Activated naive CD8-positive, alpha-beta T cell treated with anti-CD3 and anti-CD28 coated beads, Interleukin-2, amount 10 ng/mL, durations not matched to agents 7 days and 5 days (primary cell): ENCODE data around the gene LPIN2. TPM values are rescaled to one million over a fixed set of nuclear protein-coding genes. Genes with fewer than 3 reads are reported as not detected.

Experiments used
- ATAC-seq: fragments of 150-1000 bp; cut with Tn5 transposase; one replicate; pipeline ENCODE4 v1.10.0; 2021; ENCODE audit warnings: low read depth, moderate library complexity
- POLR2A ChIA-PET: fragments of 350-600 bp; sonication (Branson Sonifier 250); formaldehyde crosslinking; loops from one replicate; lab custom pipeline; 2021; ENCODE audit warnings: antibody characterized with exemption; lab: Charles Lee
- DNase-seq: peaks from one replicate; pipeline ENCODE4 v3.0.0; 2021
- H3K27ac Mint-ChIP-seq: one replicate; pipeline ENCODE4 v1.8.0; 2022; ENCODE audit warnings: mild to moderate bottlenecking, mixed read lengths
- H3K27me3 Mint-ChIP-seq: one replicate; pipeline ENCODE4 v1.8.0; 2022; ENCODE audit warnings: mild to moderate bottlenecking, moderate library complexity, mixed read lengths
- H3K36me3 Mint-ChIP-seq: one replicate; pipeline ENCODE4 v1.8.0; 2021; ENCODE audit warnings: mild to moderate bottlenecking, mixed read lengths
- H3K4me1 Mint-ChIP-seq: one replicate; pipeline ENCODE4 v1.8.0; 2021; ENCODE audit warnings: mixed read lengths
- H3K4me3 Mint-ChIP-seq: one replicate; pipeline ENCODE4 v1.8.0; 2022; ENCODE audit warnings: mild to moderate bottlenecking, moderate library complexity, mixed read lengths
- H3K9me3 Mint-ChIP-seq: one replicate; pipeline ENCODE4 v1.8.0; 2021; ENCODE audit warnings: mixed read lengths
- total RNA-seq, 2 experiments: library from RNA; stranded (reverse); gene quantifications; one replicate each; pipeline ENCODE4 v1.2.3, GENCODE V29; 2021

The LPIN2 gene
- total RNA-seq, 2 experiments from 2014 or later, result 91.0 to 93.9 TPM

- H3K4me1 Mint-ChIP-seq, result peaks cover 84% of the 10 kb centered on the region
- H3K27ac Mint-ChIP-seq, result peak overlapping the region; percentile 87
- no peaks in the 10 kb centered on the region for H3K9me3 Mint-ChIP-seq
- no peak for ATAC-seq
- H3K4me3 Mint-ChIP-seq, result peak overlapping the region; percentile 64
- no peaks in the 10 kb centered on the region for H3K27me3 Mint-ChIP-seq
- POLR2A ChIA-PET, result interaction anchor here (0.8 to 6.7 kb wide), 4 partner anchors 9 to 280 kb away, joined by 3 to 104 read pairs (median 20); no protein-coding TSS in a partner anchor
- H3K36me3 Mint-ChIP-seq, result peaks cover 14% of the 10 kb centered on the region
- DNase-seq, result no peak
These were observed 44.3 kb downstream of the LPIN2 start for GRCh38 chr18:2968606-2969005.

- H3K9me3 Mint-ChIP-seq, result no peaks in the 10 kb centered on the region
- H3K36me3 Mint-ChIP-seq, result peaks cover 18% of the 10 kb centered on the region
- no peak for DNase-seq
- H3K4me1 Mint-ChIP-seq, result peaks cover 86% of the 10 kb centered on the region
- peak overlapping the region; percentile 87 for H3K27ac Mint-ChIP-seq
- peak overlapping the region; percentile 64 for H3K4me3 Mint-ChIP-seq
- POLR2A ChIA-PET, result interaction anchor here (1.6 to 6.7 kb wide), 2 partner anchors 8 to 11 kb away, joined by 4 to 104 read pairs; no protein-coding TSS in a partner anchor
- no peak for ATAC-seq
- H3K27me3 Mint-ChIP-seq, result no peaks in the 10 kb centered on the region
These were observed 45.1 kb downstream of the LPIN2 start for GRCh38 chr18:2967820-2968219.

- H3K27ac Mint-ChIP-seq, result peak overlapping the region; percentile 50
- peak overlapping the region; percentile 15 for H3K4me3 Mint-ChIP-seq
- peaks cover 83% of the 10 kb centered on the region for H3K4me1 Mint-ChIP-seq
- H3K27me3 Mint-ChIP-seq, result no peaks in the 10 kb centered on the region
- DNase-seq, result no peak
- no peaks in the 10 kb centered on the region for H3K9me3 Mint-ChIP-seq
- no peak for ATAC-seq
- peaks cover 18% of the 10 kb centered on the region for H3K36me3 Mint-ChIP-seq
- POLR2A ChIA-PET, result interaction anchor here (1.0 to 6.7 kb wide), 3 partner anchors 8 to 12 kb away, joined by 4 to 104 read pairs (median 5); no protein-coding TSS in a partner anchor
These were observed 45.6 kb downstream of the LPIN2 start for GRCh38 chr18:2967357-2967756.

- peaks cover 82% of the 10 kb centered on the region for H3K4me1 Mint-ChIP-seq
- peaks cover 16% of the 10 kb centered on the region for H3K36me3 Mint-ChIP-seq
- POLR2A ChIA-PET, result interaction anchor here (1.0 to 1.6 kb wide), 2 partner anchors 11 to 13 kb away, joined by 4 to 5 read pairs; no protein-coding TSS in a partner anchor
- DNase-seq, result no peak
- no peak for ATAC-seq
- no peak overlapping the region for H3K27ac Mint-ChIP-seq
- no peaks in the 10 kb centered on the region for H3K9me3 Mint-ChIP-seq
- H3K4me3 Mint-ChIP-seq, result no peak overlapping the region
- no peaks in the 10 kb centered on the region for H3K27me3 Mint-ChIP-seq
These were observed 46.4 kb downstream of the LPIN2 start for GRCh38 chr18:2966560-2966959.

- Mint-ChIP-seq H3K27ac (peak overlapping the region; percentile 46), H3K27me3 (no peaks in the 10 kb centered on the region), H3K4me1 (peaks cover 82% of the 10 kb centered on the region), H3K36me3 (peaks cover 16% of the 10 kb centered on the region), H3K4me3 (peak overlapping the region; percentile 26), H3K9me3 (no peaks in the 10 kb centered on the region)
- DNase-seq (no peak), ATAC-seq (no peak)
- POLR2A ChIA-PET, result interaction anchor here (1.1 to 1.7 kb wide), 2 partner anchors 17 to 282 kb away, joined by 3 to 9 read pairs; partner anchors contain the start of gene MYL12A
These were observed 47.1 kb downstream of the LPIN2 start for GRCh38 chr18:2965797-2966196.

GRCh38 chr18:2964361-2965010, 48.5 kb downstream of the LPIN2 start:
- POLR2A ChIA-PET, result interaction anchor here (1.7 to 5.5 kb wide), 2 partner anchors 14 to 18 kb away, joined by 9 to 75 read pairs; no protein-coding TSS in a partner anchor
- Mint-ChIP-seq H3K4me1 (peaks cover 76% of the 10 kb centered on the region), H3K9me3 (no peaks in the 10 kb centered on the region), H3K36me3 (peaks cover 17% of the 10 kb centered on the region), H3K27ac (peak overlapping the region; percentile 83), H3K4me3 (peak overlapping the region; percentile 57), H3K27me3 (no peaks in the 10 kb centered on the region)
- peak; percentile 6 for ATAC-seq
- DNase-seq, result no peak

Other genes starting within 250 kb of the LPIN2 start
- 10 to 100 TPM; 23.3 to 27.7 TPM for gene EMILIN2, start 166.1 kb downstream of the LPIN2 start, total RNA-seq
- gene MYOM1, start 206.8 kb upstream of the LPIN2 start, total RNA-seq, result 1 to 10 TPM; 2.7 to 3.3 TPM
- 100 to 1,000 TPM; 843 to 864 TPM for gene MYL12A, start 234.7 kb upstream of the LPIN2 start, total RNA-seq
- gene MYL12B, start 249.0 kb upstream of the LPIN2 start, total RNA-seq, result 100 to 1,000 TPM; 354 to 358 TPM